ENCODE data around the gene ADIPOQ.
"Not testable (repeated sequence)": the region's sequence is repeated elsewhere in the genome, so short reads cannot be mapped to it uniquely, and the experiment has no call there.

Gene ADIPOQ

GRCh38 chr3:186902713-186903112 is 60.2 kb downstream of the ADIPOQ start:
- Histone ChIP-seq H3K27ac (ENCODE audit: low read depth, low read length) (no peak overlapping the region), H3K79me2 (ENCODE audit: control insufficient read depth, insufficient read depth, low read length, unreplicated experiment) (no peaks in the 10 kb centered on the region), H3K27me3 (ENCODE audit: insufficient read depth, low read length) (no peaks in the 10 kb centered on the region), H3K36me3 (ENCODE audit: insufficient read depth, low read length) (no peaks in the 10 kb centered on the region), H3K4me1 (ENCODE audit: control insufficient read depth, insufficient read depth, low read length, unreplicated experiment) (peaks cover 13% of the 10 kb centered on the region), H2AFZ (ENCODE audit: low read length, unreplicated experiment) (no peak overlapping the region), H3K4me3 (ENCODE audit: low read depth, low read length) (no peak overlapping the region)

DNA sequence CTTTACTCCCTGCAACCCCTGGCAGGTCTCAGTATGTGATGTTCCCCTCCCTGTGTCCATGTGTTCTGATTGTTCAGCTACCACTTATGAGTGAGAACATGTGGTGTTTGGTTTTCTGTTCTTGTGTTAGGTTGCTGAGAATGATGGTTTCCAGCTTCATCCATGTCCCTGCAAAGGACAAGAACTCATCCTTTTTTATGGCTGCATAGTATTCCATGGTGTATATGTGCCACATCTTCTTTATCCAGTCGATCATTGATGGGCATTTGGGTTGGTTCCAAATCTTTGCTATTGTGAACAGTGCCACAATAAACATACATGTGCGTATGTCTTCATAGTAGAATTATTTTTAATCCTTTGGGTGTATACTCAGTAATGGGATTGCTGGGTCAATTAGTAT is 61.2 kb downstream of the ADIPOQ start:
- not testable (repeated sequence) for H3K36me3 ChIP-seq (ENCODE audit: insufficient read depth, low read length); H3K27me3 ChIP-seq (ENCODE audit: insufficient read depth, low read length); H3K27ac ChIP-seq (ENCODE audit: low read depth, low read length); H2AFZ ChIP-seq (ENCODE audit: low read length, unreplicated experiment); H3K79me2 ChIP-seq (ENCODE audit: control insufficient read depth, insufficient read depth, low read length, unreplicated experiment); H3K4me3 ChIP-seq (ENCODE audit: low read depth, low read length)
- peaks cover 13% of the 10 kb centered on the region for H3K4me1 ChIP-seq (ENCODE audit: control insufficient read depth, insufficient read depth, low read length, unreplicated experiment)

DNA sequence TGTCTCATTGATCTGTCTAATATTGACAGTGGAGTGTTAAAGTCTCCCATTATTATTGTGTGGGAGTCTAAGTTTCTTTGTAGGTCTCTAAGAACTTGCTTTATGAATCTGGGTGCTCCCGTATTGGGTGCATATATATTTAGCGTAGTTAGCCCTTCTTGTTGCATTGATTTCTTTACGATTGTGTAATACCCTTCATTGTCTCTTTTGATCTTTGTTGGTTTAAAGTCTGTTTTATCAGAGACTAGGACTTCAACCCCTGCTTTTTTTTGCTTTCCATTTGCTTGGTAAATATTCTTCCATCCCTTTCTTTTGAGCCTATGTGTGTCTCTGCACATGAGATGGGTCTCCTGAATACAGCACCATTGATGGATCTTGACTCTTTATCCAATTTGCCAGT is 64.6 kb downstream of the ADIPOQ start:
- H3K27me3 ChIP-seq (ENCODE audit: insufficient read depth, low read length); H3K4me3 ChIP-seq (ENCODE audit: low read depth, low read length); H3K4me1 ChIP-seq (ENCODE audit: control insufficient read depth, insufficient read depth, low read length, unreplicated experiment); H3K27ac ChIP-seq (ENCODE audit: low read depth, low read length); H3K36me3 ChIP-seq (ENCODE audit: insufficient read depth, low read length); H2AFZ ChIP-seq (ENCODE audit: low read length, unreplicated experiment); H3K79me2 ChIP-seq (ENCODE audit: control insufficient read depth, insufficient read depth, low read length, unreplicated experiment): not testable (repeated sequence)
